Testis (tissue), 3 donors: ENCODE measurements around the gene ZC3H18. TPM values are rescaled to one million over a fixed set of nuclear protein-coding genes. Genes with fewer than 3 reads are reported as not detected.

Source experiments
- DNase-seq: peaks from one replicate; pipeline ENCODE4 v3.0.0-alpha.2; 2019
- H3K27ac ChIP-seq, 2 donors: fragments of 200-600 bp; sonication (generic); one replicate each; pipeline ENCODE4 v1.5.1; 2019
- H3K27me3 ChIP-seq: fragments of 200-600 bp; sonication (generic); one replicate; pipeline ENCODE4 v1.5.1; 2019
- H3K36me3 ChIP-seq: fragments of 200-600 bp; sonication (generic); one replicate; pipeline ENCODE4 v1.5.1; 2017; ENCODE audit warnings: low read depth; ENCODE audit errors: missing control alignments
- H3K4me1 ChIP-seq: fragments of 200-600 bp; sonication (generic); one replicate; pipeline ENCODE4 v1.5.1; 2019
- H3K4me3 ChIP-seq, 2 donors: fragments of 200-600 bp; sonication (generic); one replicate each; pipeline ENCODE4 v1.5.1; 2017 to 2019
- H3K9me3 ChIP-seq: fragments of 200-600 bp; sonication (generic); one replicate; pipeline ENCODE4 v1.5.1; 2017
- CTCF ChIP-seq, 3 experiments: fragments of 450-650 bp in 2 of 3; fragments of 200-600 bp in 1 of 3; sonication (generic) in 1 of 3; IDR thresholded peaks; one replicate each; pipeline ENCODE4 v1.5.1; 2016 to 2019; ENCODE audit warnings: antibody characterized with exemption in 3 of 3, mild to moderate bottlenecking in 2 of 3, moderate library complexity in 1 of 3
- POLR2A ChIP-seq: fragments of 450-650 bp; IDR thresholded peaks from one replicate; pipeline ENCODE4 v1.6.1; 2017; ENCODE audit warnings: antibody characterized with exemption, mild to moderate bottlenecking, moderate library complexity
- WGBS, 2 donors: methylation state at CpG; one replicate each; pipeline ENCODE4 v1.1.5; 2018; 5-methylcytosine and 5-hydroxymethylcytosine counted together
- intact Hi-C: fragments of 100-400 bp; cut with DNase I; formaldehyde crosslinking; loops from one replicate; pipeline ENCODE4 v1.15.1; 2023; ENCODE audit warnings: low total_unique reads
- polyA plus RNA-seq: library from polyadenylated mRNA; stranded (reverse); fragments of 350-450 nt; fragmentation: Illumina TruSeq; extraction: RNeasy Lipid Tissue Mini Kit (QIAGEN cat#74804); gene quantifications from one replicate; pipeline ENCODE4 v1.2.3, GENCODE V29; 2014; ENCODE audit warnings: low read depth, low replicate concordance; ENCODE audit not compliant: insufficient read depth
- total RNA-seq, 2 donors: library from RNA; depleted of rRNA; stranded (reverse); fragments of >200 nt; gene quantifications; one replicate each; pipeline ENCODE4 v1.2.3, GENCODE V29; 2016

The ZC3H18 gene
- total and polyA plus RNA-seq, 3 donors from 2014 or later, result 53.8 to 63.7 (median 59.6) TPM

GRCh38 chr16:88524274-88524972, 45.8 kb upstream of the ZC3H18 start:
- intact Hi-C loops, result no loop called here
- H3K4me1 ChIP-seq, result peaks cover 47% of the 10 kb centered on the region
- H3K36me3 ChIP-seq, result no peaks in the 10 kb centered on the region
- no peak overlapping the region for H3K4me3 ChIP-seq
- no peaks in the 10 kb centered on the region for H3K27me3 ChIP-seq
- 49 to 52% methylated on average over 5 to 18 of the region's 18 CpGs for WGBS, 2 donors
- TF ChIP-seq POLR2A, result no peak
- TF ChIP-seq CTCF (IDR thresholded peaks at IDR 0.05), result no peak
- no peak overlapping the region for H3K27ac ChIP-seq
- H3K9me3 ChIP-seq, result no peaks in the 10 kb centered on the region
- DNase-seq, result no peak

- intact Hi-C loops, result no loop called here
- no peak for DNase-seq
- 25 to 63% methylated on average over 2 to 17 of the region's 18 CpGs for WGBS, 2 donors
- Histone ChIP-seq H3K27me3 (no peaks in the 10 kb centered on the region), H3K27ac (no peak overlapping the region), H3K9me3 (no peaks in the 10 kb centered on the region), H3K36me3 (no peaks in the 10 kb centered on the region), H3K4me1 (peaks cover 54% of the 10 kb centered on the region), H3K4me3 (no peak overlapping the region)
- TF ChIP-seq POLR2A (no peak), CTCF (IDR thresholded peaks at IDR 0.05) (no peak)
These were observed 45.1 kb upstream of the ZC3H18 start for GRCh38 chr16:88524973-88525662.

DNA sequence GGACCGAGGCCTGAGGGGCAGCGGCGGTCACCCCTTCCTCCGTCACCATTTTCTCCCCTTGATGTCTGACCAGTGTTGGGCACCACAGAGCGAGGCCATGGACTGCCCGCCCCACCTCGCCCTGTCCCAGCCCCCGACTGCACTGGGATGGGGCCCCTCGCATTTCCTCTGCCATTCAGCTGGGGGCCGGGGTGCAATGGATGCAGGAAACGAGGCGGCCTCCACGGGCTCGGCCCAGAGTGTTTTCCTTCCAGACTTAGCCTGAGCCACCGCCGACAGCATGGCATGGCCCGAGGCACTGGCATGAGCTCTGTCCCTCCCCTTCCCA, 44.6 kb upstream of the ZC3H18 start:
- intact Hi-C loops, result no loop called here
- Histone ChIP-seq H3K36me3 (no peaks in the 10 kb centered on the region), H3K4me3 (no peak overlapping the region), H3K4me1 (peaks cover 58% of the 10 kb centered on the region), H3K27me3 (no peaks in the 10 kb centered on the region), H3K27ac (no peak overlapping the region), H3K9me3 (no peaks in the 10 kb centered on the region)
- TF ChIP-seq CTCF (IDR thresholded peaks at IDR 0.05), result no peak
- no peak for TF ChIP-seq POLR2A
- 61 to 62% methylated on average over 4 to 17 of the region's 17 CpGs for WGBS, 2 donors
- no peak for DNase-seq

DNA sequence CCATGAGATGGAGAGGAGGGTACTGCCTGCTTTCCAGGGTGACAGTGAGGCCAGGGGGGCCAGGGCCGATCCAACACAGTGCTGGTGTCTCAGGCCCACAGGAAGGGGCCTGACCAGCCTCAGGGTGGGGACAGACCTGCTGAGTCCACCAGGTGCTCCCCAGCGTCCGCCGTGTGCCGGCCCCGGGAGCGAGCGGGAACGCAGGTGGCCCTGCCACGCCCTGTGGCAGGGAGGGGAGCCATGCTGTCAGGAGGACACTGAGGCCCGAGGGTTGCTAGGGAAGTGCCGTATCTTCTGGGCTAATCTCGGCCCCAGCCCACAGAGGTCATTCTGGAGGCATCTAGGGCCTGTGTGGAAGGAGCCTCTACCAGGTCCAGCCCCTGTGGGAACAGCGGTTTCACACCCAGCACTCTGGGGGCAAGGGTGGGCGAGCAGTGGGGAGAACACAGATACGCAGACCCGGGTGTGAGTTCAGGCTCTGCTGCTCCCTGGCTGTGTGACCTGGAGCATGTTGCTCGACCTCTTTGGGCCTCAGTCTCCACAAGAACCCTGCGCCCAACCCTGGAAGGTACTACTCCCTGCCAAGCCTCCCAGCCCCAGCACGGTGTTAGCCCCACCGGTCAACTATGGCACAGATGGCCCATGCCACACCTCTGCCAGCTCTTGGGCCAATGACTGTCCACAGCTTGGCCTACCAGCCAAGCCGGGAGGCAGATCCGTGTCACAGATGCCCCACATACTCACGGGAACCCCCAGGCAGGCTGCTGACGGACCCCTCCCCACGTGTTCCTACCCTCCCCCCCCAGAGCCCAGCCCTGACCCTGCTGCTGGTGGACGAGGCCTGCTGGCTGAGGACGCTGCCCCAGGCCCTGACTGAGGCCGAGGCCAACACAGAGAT, 43.9 kb upstream of the ZC3H18 start:
- no peak for DNase-seq
- Histone ChIP-seq H3K27ac (no peak overlapping the region), H3K36me3 (no peaks in the 10 kb centered on the region), H3K4me3 (no peak overlapping the region), H3K9me3 (no peaks in the 10 kb centered on the region), H3K27me3 (no peaks in the 10 kb centered on the region), H3K4me1 (peaks cover 64% of the 10 kb centered on the region)
- no peak for TF ChIP-seq POLR2A
- TF ChIP-seq CTCF (IDR thresholded peaks at IDR 0.05), result no peak
- 73 to 74% methylated on average over 7 to 27 of the region's 29 CpGs for whole genome bisulfite sequencing, 2 donors
- intact Hi-C loops, result no loop called here
